NB4 (cell line): ENCODE data around the gene SFXN1.

Experiments
- CTCF ChIP-seq: IDR thresholded peaks from one replicate; pipeline ENCODE4 v1.5.1; 2012; ENCODE audit warnings: low read depth, low read length
- MAX ChIP-seq: IDR thresholded peaks from 2 replicates; pipeline ENCODE4 v1.6.1; 2011; ENCODE audit warnings: low read depth, low read length
- POLR2A ChIP-seq: IDR thresholded peaks from 2 replicates; pipeline ENCODE4 v1.6.1; 2011; ENCODE audit warnings: mild to moderate bottlenecking; ENCODE audit not compliant: insufficient read length; ENCODE audit errors: extremely low read depth

GRCh38 chr5:175508896-175509295 lies 30.5 kb downstream of the SFXN1 start:
- TF ChIP-seq CTCF (no peak), POLR2A (no peak), MAX (no peak)
